ENCODE measurements around the gene GLB1L2.
"Not testable (repeated sequence)": the region's sequence is repeated elsewhere in the genome, so short reads cannot be mapped to it uniquely, and the experiment has no call there.

Gene GLB1L2

GRCh38 chr11:134328433-134328832, 3.4 kb upstream of the GLB1L2 start:
- no peak for DNase-seq (ENCODE audit: low read depth)

GRCh38 chr11:134330611-134331353, 1.0 kb upstream of the GLB1L2 start:
- DNase-seq (ENCODE audit: low read depth): no peak

DNA sequence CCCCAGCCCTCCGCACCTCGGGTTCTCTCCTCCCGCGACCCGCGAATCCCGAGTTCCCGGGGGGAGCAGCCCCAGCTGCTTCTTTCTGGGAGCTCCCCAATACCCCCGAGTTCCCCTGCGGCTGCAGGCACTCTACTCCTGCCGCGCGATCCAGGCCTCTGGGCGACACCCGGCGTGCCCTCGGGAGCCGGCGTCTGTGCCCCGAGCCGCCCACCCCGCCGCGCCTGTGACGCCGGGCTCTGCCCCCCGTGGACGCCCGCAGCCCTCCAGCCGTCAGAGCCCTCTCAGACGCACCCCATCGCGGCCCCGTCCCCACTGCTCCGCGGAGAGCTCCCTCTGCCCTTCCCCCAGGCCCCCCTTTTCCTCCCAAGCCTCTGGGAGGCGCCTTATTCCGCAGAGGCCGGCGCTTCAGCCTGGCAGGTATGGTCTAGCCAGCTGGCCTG, 422 bp downstream of the GLB1L2 start:
- DNase-seq (ENCODE audit: low read depth): no peak

DNA sequence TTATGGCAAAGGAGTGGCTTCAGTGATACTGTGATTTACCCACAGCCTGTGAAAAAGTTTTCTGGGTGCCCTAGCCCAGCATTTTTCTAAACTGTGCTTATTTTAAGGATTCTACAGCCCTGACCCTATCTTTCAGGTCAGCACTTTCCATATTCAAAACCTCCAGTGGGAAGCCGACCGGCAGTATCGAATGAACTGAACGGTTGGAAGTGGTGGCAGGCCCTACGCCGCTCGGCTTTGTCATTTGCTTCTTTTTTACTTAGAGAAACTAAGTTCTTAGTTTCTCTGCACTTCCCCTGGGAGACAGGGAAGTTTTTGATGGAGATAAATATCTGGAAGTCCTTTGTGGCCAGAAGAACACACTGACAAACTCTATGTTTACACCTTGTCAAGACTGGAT, 994 bp downstream of the GLB1L2 start:
- DNase-seq (ENCODE audit: low read depth): no peak

GRCh38 chr11:134333312-134333711, 1.5 kb downstream of the GLB1L2 start:
- no peak for DNase-seq (ENCODE audit: low read depth)

DNA sequence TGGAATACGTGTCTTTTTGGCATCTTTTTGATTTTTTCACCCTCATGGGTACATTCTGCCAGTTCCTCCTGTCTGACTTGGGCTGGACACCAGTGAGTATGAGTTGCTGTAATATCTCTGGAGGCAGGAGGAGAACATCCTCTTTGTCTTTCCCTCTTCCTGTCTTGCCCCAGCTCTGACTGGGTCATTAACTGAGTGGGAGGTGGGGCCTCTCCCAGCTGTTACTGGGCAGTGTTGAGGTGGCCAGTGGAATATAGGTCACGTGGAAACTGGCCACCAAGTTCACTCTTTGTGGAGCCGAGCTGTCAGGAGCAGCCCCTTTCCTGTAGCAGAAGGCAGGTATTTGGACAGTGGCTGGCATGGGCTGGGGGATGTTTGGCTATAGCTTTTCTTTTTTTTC, 2.2 kb downstream of the GLB1L2 start:
- no peak for DNase-seq (ENCODE audit: low read depth)

DNA sequence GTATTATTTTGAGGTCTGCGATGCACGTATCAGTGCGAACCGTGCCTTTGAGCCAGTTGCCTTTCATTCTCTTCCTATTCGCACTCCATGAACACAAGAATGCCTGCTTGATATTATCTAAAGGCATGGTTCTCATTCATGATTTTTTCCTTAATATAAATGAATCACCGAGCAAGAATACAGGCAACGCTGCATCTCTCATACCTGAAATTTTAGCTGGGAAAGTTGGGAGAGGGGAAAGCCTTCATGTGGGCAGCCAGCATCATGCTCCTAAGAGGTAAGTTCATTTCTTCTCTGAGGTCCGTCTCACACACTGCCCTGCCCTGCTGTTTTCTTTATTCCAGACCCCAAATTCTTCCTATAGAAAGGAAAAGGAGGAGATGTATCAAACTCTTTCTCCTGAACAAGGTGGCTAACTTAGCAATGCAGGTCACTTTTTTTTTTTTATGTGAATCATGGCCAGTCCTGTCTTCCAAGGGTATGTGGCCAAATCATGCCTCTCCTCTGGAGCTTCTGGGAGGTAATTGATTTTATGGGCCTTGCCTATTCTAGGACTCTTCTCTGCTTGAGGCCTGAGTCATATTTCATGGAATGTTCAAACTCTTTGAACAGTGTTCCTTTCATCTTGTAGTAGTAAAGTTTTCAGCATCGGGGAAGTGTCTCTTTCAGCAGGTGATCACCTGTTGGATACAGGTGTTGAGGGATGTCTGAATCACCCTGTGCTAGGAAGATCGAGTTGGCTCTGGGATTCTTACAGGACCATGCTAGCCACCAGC, 3.2 kb downstream of the GLB1L2 start:
- no peak for DNase-seq (ENCODE audit: low read depth)

DNA sequence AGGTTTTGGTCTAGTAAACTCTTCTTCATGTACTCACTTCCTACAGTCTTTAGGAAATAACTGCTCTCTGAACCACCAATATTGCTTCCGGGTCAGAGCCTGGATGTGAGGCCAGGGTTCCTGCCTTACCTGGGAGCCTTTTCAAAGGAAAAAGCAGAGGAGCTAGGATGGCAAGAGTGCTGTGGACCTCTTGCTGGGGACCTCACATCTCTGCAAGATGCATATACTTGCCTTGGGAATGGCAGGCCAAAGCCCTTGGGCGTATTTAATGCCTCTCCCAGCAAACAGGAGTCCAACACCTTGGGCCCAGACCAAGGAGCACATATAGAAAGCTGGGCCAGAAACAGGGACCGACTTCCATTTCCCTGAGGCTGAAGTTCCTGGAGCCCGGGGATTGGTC, 5.3 kb downstream of the GLB1L2 start:
- DNase-seq (ENCODE audit: low read depth): no peak

- no peak for DNase-seq (ENCODE audit: low read depth)
Observed at GRCh38 chr11:134338068-134338467, 6.3 kb downstream of the GLB1L2 start.

DNA sequence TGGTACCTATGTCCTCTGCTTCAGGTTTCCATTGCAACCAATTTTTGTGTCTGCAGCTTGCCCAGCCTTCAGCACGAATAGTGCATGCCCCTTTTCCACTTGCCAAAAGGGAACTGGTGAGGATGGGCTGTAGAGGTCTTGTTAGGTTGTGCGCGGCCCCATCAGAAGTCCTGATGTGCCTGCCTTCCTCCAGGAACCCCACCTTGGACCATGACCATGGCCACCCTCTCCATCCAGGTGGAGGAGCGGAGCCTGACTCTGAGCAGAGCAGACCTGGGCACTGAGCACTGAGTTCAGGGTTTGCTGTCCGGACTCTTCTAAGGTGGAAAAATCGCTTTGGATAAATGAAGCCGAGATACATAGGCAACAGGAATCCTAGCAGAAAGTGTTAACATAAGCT, 6.9 kb downstream of the GLB1L2 start:
- DNase-seq (ENCODE audit: low read depth): no peak

DNA sequence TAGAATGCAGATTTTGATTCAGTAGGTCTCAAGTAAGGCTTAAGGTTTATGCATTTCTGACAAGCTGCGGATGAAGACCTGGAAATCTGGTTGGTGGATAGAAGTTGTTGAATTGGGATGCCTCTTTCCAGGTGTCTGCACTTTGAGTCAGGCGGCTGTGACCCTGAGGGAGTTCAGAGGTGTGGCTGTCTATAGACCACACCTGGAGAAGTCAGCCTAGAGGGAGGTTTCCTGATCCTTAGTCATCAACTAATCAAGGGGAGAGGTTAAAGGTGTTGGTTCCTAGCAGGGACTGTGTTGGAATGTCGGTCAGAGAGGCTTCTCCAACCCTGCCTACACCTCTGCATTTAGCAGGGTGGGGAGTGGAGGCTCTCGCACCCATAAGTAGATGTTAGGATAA, 8.0 kb downstream of the GLB1L2 start:
- DNase-seq (ENCODE audit: low read depth): no peak

DNA sequence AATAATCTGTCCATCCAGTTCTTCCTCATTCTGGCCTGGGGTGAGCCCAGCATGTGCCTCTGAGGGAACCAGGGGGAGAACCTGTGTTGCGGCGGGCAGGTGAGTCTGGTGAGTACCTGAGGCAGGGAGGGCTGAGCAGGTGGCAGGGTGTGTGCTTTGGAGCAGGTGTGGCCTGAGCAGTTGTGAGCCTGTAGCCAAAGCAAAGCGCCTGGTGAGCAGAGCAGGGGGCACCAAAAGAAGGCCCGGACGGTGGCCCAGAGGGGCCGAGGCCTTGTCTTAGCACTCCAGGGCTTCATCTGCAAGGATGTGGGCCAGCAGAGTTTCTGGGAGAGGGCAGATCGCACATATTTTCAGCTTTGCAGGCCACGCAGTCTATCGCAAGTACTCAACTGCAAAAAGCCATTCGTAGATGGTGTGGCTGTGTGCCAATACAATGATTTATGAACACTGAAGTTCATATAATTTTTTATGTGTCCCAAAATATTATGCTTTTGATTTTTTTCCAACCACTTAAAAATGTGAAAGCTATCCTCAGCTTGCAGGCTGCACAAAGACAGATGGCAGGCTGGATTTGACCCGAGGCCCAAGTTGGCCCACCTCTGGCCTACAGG, 8.7 kb downstream of the GLB1L2 start:
- no peak for DNase-seq (ENCODE audit: low read depth)

GRCh38 chr11:134341805-134342571, 10.2 kb downstream of the GLB1L2 start:
- DNase-seq (ENCODE audit: low read depth): no peak

DNA sequence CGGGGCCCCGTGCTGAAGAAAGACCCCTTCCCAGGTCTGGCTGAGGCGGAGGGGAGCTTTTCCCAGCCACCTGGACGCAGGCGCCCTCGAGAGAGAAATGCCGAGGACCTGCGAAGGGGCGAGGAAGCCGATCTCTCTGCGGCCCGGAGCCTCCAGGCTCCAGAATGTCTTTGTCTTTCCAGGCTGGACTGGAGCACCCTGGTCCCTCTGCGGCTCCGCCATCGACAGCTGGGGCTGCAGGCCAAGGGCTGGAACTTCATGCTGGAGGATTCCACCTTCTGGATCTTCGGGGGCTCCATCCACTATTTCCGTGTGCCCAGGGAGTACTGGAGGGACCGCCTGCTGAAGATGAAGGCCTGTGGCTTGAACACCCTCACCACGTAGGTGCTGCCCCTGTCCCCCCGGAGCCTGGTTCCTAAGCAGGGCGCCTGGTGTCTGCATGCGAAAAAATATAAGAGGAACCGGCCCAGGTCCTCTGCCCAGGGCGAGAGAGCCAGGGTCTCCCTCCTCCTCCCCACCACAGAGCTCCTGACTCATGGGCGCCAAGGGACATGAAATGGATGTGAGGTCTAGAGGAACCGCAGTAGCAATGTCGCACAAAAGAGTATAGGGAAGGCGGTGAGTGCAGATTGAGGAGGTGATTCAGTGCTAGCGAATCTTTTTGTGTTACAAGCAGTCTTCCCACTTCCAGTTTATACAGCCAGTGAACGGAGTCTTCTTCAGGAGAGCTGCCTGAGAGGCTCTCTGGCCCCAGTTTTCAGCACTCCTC, 11.0 kb downstream of the GLB1L2 start:
- DNase-seq (ENCODE audit: low read depth): no peak

GRCh38 chr11:134343646-134344045, 11.9 kb downstream of the GLB1L2 start:
- DNase-seq (ENCODE audit: low read depth): no peak

DNA sequence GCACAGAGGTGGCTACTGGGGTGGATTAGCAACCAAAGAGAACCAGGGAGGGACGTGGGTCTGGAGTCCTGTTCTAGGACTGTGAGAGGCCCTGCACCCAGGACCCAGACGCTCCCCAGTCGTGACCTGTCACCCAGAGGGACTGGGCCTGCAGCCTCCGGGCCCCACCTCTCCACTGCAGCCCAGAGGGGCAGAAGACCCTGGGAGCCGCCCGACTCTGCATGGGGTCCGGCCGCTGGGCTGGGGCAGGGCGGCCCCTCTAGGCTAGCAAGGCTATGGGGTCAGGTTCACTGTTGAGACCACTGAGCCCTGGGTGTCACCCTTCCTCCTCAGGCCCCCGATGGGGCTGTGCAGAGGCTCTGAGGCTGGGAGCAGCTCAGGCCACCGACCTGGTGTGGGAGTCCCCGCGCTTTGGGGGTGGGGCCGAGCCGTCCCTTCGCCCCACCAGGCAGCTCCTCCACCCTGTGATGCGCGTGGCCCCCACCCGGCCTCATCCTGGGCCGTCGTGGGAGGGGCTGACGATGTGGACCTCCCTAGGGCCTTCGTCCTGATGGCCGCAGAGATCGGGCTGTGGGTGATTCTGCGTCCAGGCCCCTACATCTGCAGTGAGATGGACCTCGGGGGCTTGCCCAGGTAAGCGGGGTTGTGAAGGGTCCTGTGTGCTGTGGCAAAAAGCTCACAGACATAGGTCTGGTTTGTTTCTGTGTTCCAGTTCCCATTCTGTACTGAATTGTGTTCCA, 12.9 kb downstream of the GLB1L2 start:
- not testable (repeated sequence) for DNase-seq (ENCODE audit: low read depth)

DNA sequence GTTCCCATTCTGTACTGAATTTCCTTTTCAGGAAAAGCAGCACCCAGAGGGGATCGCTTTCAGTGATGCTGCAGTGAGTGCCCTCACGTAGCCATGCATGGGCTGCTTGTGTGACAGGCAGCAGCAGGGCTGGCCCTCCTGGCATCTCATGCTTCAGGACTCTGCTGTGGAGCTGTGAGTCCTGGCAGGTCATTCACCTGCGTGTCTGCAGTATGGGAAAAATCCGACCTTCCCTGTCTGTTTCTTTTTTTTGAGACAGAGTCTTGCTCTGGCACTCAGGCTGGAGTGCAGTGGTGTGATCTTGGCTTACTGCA, 13.4 kb downstream of the GLB1L2 start:
- no peak for DNase-seq (ENCODE audit: low read depth)

- DNase-seq (ENCODE audit: low read depth): no peak
Observed at GRCh38 chr11:134346101-134346975, 14.6 kb downstream of the GLB1L2 start.

DNA sequence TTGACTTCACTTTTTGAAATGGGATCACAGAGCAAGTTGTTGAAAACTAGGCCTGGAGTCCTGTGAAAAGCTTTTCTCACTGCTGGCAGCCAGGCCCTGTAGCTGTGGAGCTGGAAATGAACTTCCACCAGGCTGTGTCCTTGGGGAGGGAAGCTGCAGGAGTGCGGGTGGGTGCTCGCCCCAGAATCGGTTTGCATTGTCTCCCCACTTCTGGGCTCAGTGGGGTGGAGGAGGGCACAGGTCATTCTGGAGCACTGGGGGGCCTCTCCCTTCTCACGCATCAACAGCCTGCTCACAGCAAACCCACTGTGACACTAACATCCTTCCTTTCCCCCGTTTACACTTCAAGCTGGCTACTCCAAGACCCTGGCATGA, 15.2 kb downstream of the GLB1L2 start:
- DNase-seq (ENCODE audit: low read depth): no peak

DNA sequence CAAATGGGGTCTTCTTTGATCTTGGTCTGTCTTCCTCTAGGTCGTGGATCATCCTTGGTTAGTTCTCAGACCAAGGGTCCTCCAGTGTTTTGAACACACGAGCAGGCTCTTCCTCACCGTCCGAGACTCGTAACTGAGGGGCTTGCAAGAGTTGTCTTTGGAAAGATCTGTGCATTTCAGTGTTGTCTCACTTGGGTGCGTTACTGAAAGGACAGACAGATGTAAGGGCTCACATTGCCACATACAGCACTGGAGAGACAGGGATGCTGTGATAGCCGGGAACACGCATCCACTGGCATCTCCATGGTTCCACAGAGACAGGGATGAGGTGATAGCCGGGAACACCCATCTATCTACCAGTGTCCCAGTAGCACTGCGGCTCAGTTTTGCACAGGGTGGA, 15.7 kb downstream of the GLB1L2 start:
- no peak for DNase-seq (ENCODE audit: low read depth)

Data from GM04503 (cell line).